Skeletal muscle satellite cell (primary cell): ENCODE data around the gene ARMH1.
"Not testable (repeated sequence)": the region's sequence is repeated elsewhere in the genome, so short reads cannot be mapped to it uniquely, and the experiment has no call there.

Experiments used
- H3K27me3 ChIP-seq: 2 replicates; pipeline ENCODE4 v1.7.0; 2013; ENCODE audit warnings: low read length; ENCODE audit not compliant: control insufficient read depth, insufficient read depth
- H3K36me3 ChIP-seq: 2 replicates; pipeline ENCODE4 v1.7.0; 2013; ENCODE audit warnings: mild to moderate bottlenecking, control low read depth, low read length; ENCODE audit not compliant: insufficient read depth
- H3K4me1 ChIP-seq: 2 replicates; pipeline ENCODE4 v1.7.0; 2013; ENCODE audit warnings: low read length; ENCODE audit not compliant: control insufficient read depth, insufficient read depth
- H3K4me2 ChIP-seq: 2 replicates; pipeline ENCODE4 v1.7.0; 2013; ENCODE audit warnings: mild to moderate bottlenecking, low read length
- H3K4me3 ChIP-seq: 2 replicates; pipeline ENCODE4 v1.7.0; 2013; ENCODE audit warnings: low read length
- H3K9ac ChIP-seq: 2 replicates; pipeline ENCODE4 v1.7.0; 2013; ENCODE audit warnings: mild to moderate bottlenecking, low read depth, low read length, moderate library complexity
- H3K9me3 ChIP-seq: replicated peaks from 2 replicates; pipeline ENCODE4 v1.7.0; 2013; ENCODE audit warnings: mild to moderate bottlenecking, control low read depth, low read length

ARMH1 gene

GRCh38 chr1:44735992-44736391 is 61.5 kb downstream of the ARMH1 start:
- Histone ChIP-seq H3K4me2 (no peak overlapping the region), H3K9me3 (no peaks in the 10 kb centered on the region), H3K27me3 (no peaks in the 10 kb centered on the region), H3K36me3 (no peaks in the 10 kb centered on the region), H3K4me3 (no peak overlapping the region), H3K4me1 (peaks cover 35% of the 10 kb centered on the region), H3K9ac (no peak overlapping the region)

GRCh38 chr1:44738953-44739306 is 64.4 kb downstream of the ARMH1 start:
- Histone ChIP-seq H3K4me2 (peak overlapping the region; percentile 90), H3K9ac (peak overlapping the region; percentile 87), H3K4me1 (peaks cover 23% of the 10 kb centered on the region), H3K4me3 (peak overlapping the region; percentile 81)
- H3K27me3 ChIP-seq, H3K9me3 ChIP-seq, H3K36me3 ChIP-seq: not testable (repeated sequence)

GRCh38 chr1:44739307-44740178 is 65.0 kb downstream of the ARMH1 start, which contains the start of gene KIF2C:
KIF2C (plus strand) TSS chr1:44739837; CDS start chr1:44739933, 96 bp downstream.
- Histone ChIP-seq H3K4me1 (peaks cover 20% of the 10 kb centered on the region), H3K9me3 (no peaks in the 10 kb centered on the region), H3K9ac (peak within 1 kb of the TSS; percentile 87), H3K4me2 (peak within 1 kb of the TSS; percentile 90), H3K36me3 (peaks cover 6% of the 10 kb centered on the region), H3K27me3 (no peaks in the 10 kb centered on the region), H3K4me3 (peak within 1 kb of the TSS; percentile 81)

GRCh38 chr1:44740179-44740617 is 65.7 kb downstream of the ARMH1 start:
- peak overlapping the region; percentile 90 for H3K4me2 ChIP-seq
- no peaks in the 10 kb centered on the region for H3K9me3 ChIP-seq
- H3K36me3 ChIP-seq, result peaks cover 6% of the 10 kb centered on the region
- peak overlapping the region; percentile 87 for H3K9ac ChIP-seq
- H3K4me1 ChIP-seq, result peaks cover 20% of the 10 kb centered on the region
- H3K27me3 ChIP-seq, result no peaks in the 10 kb centered on the region
- peak overlapping the region; percentile 81 for H3K4me3 ChIP-seq

DNA sequence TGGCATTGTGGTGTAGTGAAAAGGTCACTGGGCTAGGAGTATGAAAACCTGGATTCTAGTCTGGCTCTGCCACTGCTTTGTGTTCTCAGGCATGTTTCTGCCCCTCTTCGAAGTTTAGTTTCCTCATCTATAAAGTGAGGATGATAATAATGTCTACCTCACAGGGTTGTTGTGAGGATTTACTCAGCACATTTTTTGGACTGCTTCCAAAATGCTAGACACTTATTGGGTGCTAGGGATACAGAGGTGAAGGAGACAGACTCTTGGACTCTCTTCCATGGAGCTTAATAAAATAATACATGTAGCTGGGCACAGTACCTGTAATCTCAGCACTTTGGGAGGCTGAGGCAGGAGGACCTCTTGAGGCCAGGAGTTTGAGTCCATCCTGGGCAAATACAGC is 68.7 kb downstream of the ARMH1 start:
- H3K4me1 ChIP-seq, result peaks cover 20% of the 10 kb centered on the region
- H3K36me3 ChIP-seq, result peaks cover 17% of the 10 kb centered on the region
- H3K27me3 ChIP-seq, result no peaks in the 10 kb centered on the region
- no peak overlapping the region for H3K9ac ChIP-seq
- H3K4me3 ChIP-seq, result no peak overlapping the region
- peak overlapping the region; percentile 10 for H3K4me2 ChIP-seq
- H3K9me3 ChIP-seq, result no peaks in the 10 kb centered on the region

DNA sequence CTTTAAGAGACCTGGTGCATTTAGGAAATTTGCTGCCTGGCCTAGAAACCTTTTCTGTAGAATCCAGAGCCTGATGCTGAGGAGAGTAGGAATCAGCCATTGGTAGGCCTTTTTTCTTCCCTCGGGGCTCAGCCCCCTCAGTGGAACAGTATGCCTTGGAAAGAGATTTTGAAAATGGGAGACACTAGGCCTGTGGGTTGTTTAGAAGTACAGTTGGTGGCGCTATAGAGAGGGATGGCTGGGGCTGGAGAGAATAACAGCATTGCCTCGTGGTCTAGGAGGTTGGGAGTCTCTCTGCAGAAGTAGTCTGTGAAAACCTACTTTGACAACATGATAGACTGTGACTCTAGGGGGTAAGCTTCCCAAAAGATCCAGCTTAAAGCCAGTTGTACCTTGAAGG is 73.4 kb downstream of the ARMH1 start:
- Histone ChIP-seq H3K4me1 (no peaks in the 10 kb centered on the region), H3K4me2 (no peak overlapping the region), H3K9ac (no peak overlapping the region), H3K9me3 (no peaks in the 10 kb centered on the region), H3K4me3 (no peak overlapping the region), H3K27me3 (no peaks in the 10 kb centered on the region), H3K36me3 (peaks cover 21% of the 10 kb centered on the region)

DNA sequence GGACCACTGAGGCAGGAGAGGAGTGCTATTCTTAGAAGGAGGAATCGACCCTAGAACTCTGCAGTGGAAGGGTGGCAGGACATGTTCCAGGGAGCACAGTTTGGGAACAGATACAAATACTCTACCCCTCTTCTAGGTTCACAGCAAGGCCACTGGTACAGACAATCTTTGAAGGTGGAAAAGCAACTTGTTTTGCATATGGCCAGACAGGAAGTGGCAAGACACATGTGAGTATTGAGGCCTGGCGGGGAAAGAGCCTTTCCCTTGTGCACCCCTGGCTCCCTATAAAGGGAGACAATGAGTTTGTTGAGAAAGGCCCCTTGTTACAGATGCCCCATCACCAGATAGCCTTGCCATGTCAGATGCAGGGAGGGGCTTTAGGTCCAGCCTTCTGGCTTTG is 82.9 kb downstream of the ARMH1 start:
- Histone ChIP-seq H3K36me3 (peaks cover 54% of the 10 kb centered on the region), H3K4me3 (no peak overlapping the region), H3K9me3 (no peaks in the 10 kb centered on the region), H3K9ac (no peak overlapping the region), H3K27me3 (no peaks in the 10 kb centered on the region), H3K4me2 (no peak overlapping the region), H3K4me1 (no peaks in the 10 kb centered on the region)

GRCh38 chr1:44759077-44759476 is 84.6 kb downstream of the ARMH1 start:
- Histone ChIP-seq H3K9ac (no peak overlapping the region), H3K4me3 (no peak overlapping the region), H3K4me2 (no peak overlapping the region), H3K9me3 (no peaks in the 10 kb centered on the region), H3K4me1 (no peaks in the 10 kb centered on the region), H3K36me3 (peaks cover 55% of the 10 kb centered on the region), H3K27me3 (no peaks in the 10 kb centered on the region)

DNA sequence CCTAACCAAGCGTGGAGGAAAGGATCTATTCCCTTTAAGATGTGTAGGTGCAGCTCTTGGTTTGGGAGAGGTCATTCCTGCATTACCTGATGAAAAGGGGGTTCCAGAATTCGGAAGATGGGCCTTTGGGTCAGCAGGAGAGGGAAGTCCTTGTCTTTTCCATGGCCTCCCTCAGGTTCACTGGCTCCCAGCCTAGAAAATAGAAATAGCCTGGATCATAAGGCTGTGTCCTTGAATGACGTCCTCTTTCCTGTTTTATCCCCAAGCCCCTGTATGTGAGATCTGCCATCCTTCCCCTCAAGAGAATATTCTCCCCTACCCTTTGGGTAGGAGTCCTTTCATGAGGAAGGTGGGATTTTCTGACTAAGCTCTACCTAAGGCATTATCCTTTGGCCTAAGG is 86.4 kb downstream of the ARMH1 start:
- Histone ChIP-seq H3K9me3 (no peaks in the 10 kb centered on the region), H3K36me3 (peaks cover 51% of the 10 kb centered on the region), H3K9ac (no peak overlapping the region), H3K4me1 (no peaks in the 10 kb centered on the region), H3K4me2 (no peak overlapping the region), H3K4me3 (no peak overlapping the region), H3K27me3 (no peaks in the 10 kb centered on the region)

- H3K36me3 ChIP-seq, result peaks cover 21% of the 10 kb centered on the region
- H3K9ac ChIP-seq, H3K27me3 ChIP-seq, H3K4me2 ChIP-seq, H3K4me3 ChIP-seq, H3K9me3 ChIP-seq, H3K4me1 ChIP-seq: not testable (repeated sequence)
Observed at GRCh38 chr1:44766421-44766820, 91.9 kb downstream of the ARMH1 start.
